ENCODE results near the gene TBC1D2B. TPM values are rescaled to one million over a fixed set of nuclear protein-coding genes. Genes with fewer than 3 reads are reported as not detected.

Gene TBC1D2B
- total RNA-seq, 1 experiment from 2014 or later: 18.3 TPM

- TF ChIP-seq ZNF532 (CRISPR knock-in tag; IDR thresholded peaks at IDR 0.05; ENCODE audit: borderline replicate concordance) (no peak), HMGA2 (CRISPR knock-in tag; IDR thresholded peaks at IDR 0.05) (no peak)
Observed at GRCh38 chr15:78023865-78024518, 53.5 kb downstream of the TBC1D2B start (continued).

GRCh38 chr15:78023081-78023665 is 54.3 kb downstream of the TBC1D2B start:
- TF ChIP-seq ESRRA (CRISPR knock-in tag; IDR thresholded peaks at IDR 0.05; ENCODE audit: borderline replicate concordance) (no peak), ZNF416 (CRISPR knock-in tag; IDR thresholded peaks at IDR 0.05) (no peak), ZBTB21 (CRISPR knock-in tag; IDR thresholded peaks at IDR 0.05; ENCODE audit: borderline replicate concordance) (no peak), NR3C1 (CRISPR knock-in tag; conservative IDR thresholded peaks at IDR 0.05; ENCODE audit: low read depth) (no peak), ZNF138 (CRISPR knock-in tag; conservative IDR thresholded peaks at IDR 0.05) (no peak), ZNF512 (CRISPR knock-in tag; IDR thresholded peaks at IDR 0.05; ENCODE audit: borderline replicate concordance) (no peak), E2F1 (CRISPR knock-in tag; IDR thresholded peaks at IDR 0.05) (no peak), ZNF317 (CRISPR knock-in tag; IDR thresholded peaks at IDR 0.05; ENCODE audit: borderline replicate concordance, low read depth) (no peak), TP53 (CRISPR knock-in tag; IDR thresholded peaks at IDR 0.05) (no peak), AFF4 (CRISPR knock-in tag; IDR thresholded peaks at IDR 0.05; ENCODE audit: borderline replicate concordance) (no peak), GABPB1 (CRISPR knock-in tag; IDR thresholded peaks at IDR 0.05) (no peak), ZMAT4 (CRISPR knock-in tag; IDR thresholded peaks at IDR 0.05) (no peak), IRF2 (CRISPR knock-in tag; IDR thresholded peaks at IDR 0.05; ENCODE audit: borderline replicate concordance, low read depth) (no peak), NR2C2 (CRISPR knock-in tag; IDR thresholded peaks at IDR 0.05) (no peak), NFATC4 (CRISPR knock-in tag; IDR thresholded peaks at IDR 0.05) (no peak), ATF2 (CRISPR knock-in tag; IDR thresholded peaks at IDR 0.05; ENCODE audit: borderline replicate concordance, low read depth) (no peak)
- Mint-ChIP-seq H3K36me3 (peaks cover 11% of the 10 kb centered on the region), H3K27me3 (ENCODE audit: low read depth) (no peaks in the 10 kb centered on the region), H3K4me3 (no peak overlapping the region), H3K4me1 (peaks cover 6% of the 10 kb centered on the region; the same call in 1 of the 2 replicates), H3K9me3 (no peaks in the 10 kb centered on the region), H3K27ac (no peak overlapping the region)
- ChIA-PET POLR2A (no interaction called here), CTCF (interaction anchor here (1.8 kb wide), 1 partner anchor 85 kb away, joined by 5 read pairs; no protein-coding TSS in a partner anchor)
- ATAC-seq (no peak), DNase-seq (ENCODE audit: low spot score) (no peak)

Data from WTC11 (cell line).